Neuronal stem cell (in vitro differentiated cells): ENCODE results near the gene BRMS1. TPM values are rescaled to one million over a fixed set of nuclear protein-coding genes. Genes with fewer than 3 reads are reported as not detected.

Source experiments
- DNase-seq: peaks from one replicate; pipeline ENCODE4 v3.0.0-alpha.2; 2013; ENCODE audit warnings: low spot score
- H2AFZ ChIP-seq: one replicate; pipeline ENCODE4 v1.6.1; 2013; ENCODE audit warnings: mild to moderate bottlenecking, low read length, inconsistent platforms
- H2AK5ac ChIP-seq: 2 replicates; pipeline ENCODE4 v1.6.1; 2013; ENCODE audit warnings: low read depth, mild to moderate bottlenecking, inconsistent platforms, low read length, moderate library complexity, mixed read lengths
- H2BK120ac ChIP-seq: 2 replicates; pipeline ENCODE4 v1.6.1; 2013; ENCODE audit warnings: low read depth, mild to moderate bottlenecking, inconsistent platforms, low read length, moderate library complexity, mixed read lengths
- H2BK12ac ChIP-seq: one replicate; pipeline ENCODE4 v1.6.1; 2013; ENCODE audit warnings: low read length, inconsistent platforms
- H2BK15ac ChIP-seq: 2 replicates; pipeline ENCODE4 v1.6.1; 2013; ENCODE audit warnings: mild to moderate bottlenecking, low read length, inconsistent platforms, mixed read lengths
- H2BK5ac ChIP-seq: one replicate; pipeline ENCODE4 v1.6.1; 2013; ENCODE audit warnings: inconsistent platforms, mild to moderate bottlenecking, low read length, moderate library complexity
- H3K14ac ChIP-seq: one replicate; pipeline ENCODE4 v1.6.1; 2013; ENCODE audit warnings: low read length, inconsistent platforms
- H3K18ac ChIP-seq: 2 replicates; pipeline ENCODE4 v1.6.1; 2013; ENCODE audit warnings: low read length, inconsistent platforms
- H3K23ac ChIP-seq: 2 replicates; pipeline ENCODE4 v1.6.1; 2013; ENCODE audit warnings: low read depth, mild to moderate bottlenecking, mixed read lengths, low read length, inconsistent platforms; ENCODE audit not compliant: poor library complexity
- H3K27ac ChIP-seq: replicated peaks from 3 replicates; pipeline ENCODE4 v1.5.1; 2013; ENCODE audit warnings: low read length, inconsistent platforms
- H3K27me3 ChIP-seq, 3 experiments: 2 replicates each; pipeline ENCODE4 v1.6.1; 2013; ENCODE audit warnings: low read length in 3 of 3, mild to moderate bottlenecking in 2 of 3, inconsistent platforms in 1 of 3, low read depth in 1 of 3, mixed read lengths in 1 of 3, moderate library complexity in 1 of 3; ENCODE audit not compliant: control insufficient read depth in 3 of 3, insufficient read depth in 3 of 3
- H3K36me3 ChIP-seq, 2 donors: replicated peaks in 1 of 2; 2 replicates each; pipeline ENCODE4 v1.6.1; 2013; ENCODE audit warnings: low read length in 2 of 2; ENCODE audit not compliant: control insufficient read depth in 2 of 2, insufficient read depth in 2 of 2
- H3K4ac ChIP-seq: 2 replicates; pipeline ENCODE4 v1.6.1; 2013; ENCODE audit warnings: inconsistent platforms, mild to moderate bottlenecking, low read length, moderate library complexity
- H3K4me1 ChIP-seq, 2 donors: 1 replicate in 1 of 2; 2 replicates in 1 of 2; pipeline ENCODE4 v1.6.1; 2013; ENCODE audit warnings: low read length in 2 of 2, low read depth in 1 of 2; ENCODE audit not compliant: control insufficient read depth in 2 of 2, insufficient read depth in 1 of 2
- H3K4me2 ChIP-seq: one replicate; pipeline ENCODE4 v1.6.1; 2013; ENCODE audit warnings: mild to moderate bottlenecking, low read length, inconsistent platforms; ENCODE audit not compliant: insufficient read depth, poor library complexity, severe bottlenecking
- H3K4me3 ChIP-seq, 2 donors: 2 replicates each; pipeline ENCODE4 v1.5.1; 2013; ENCODE audit warnings: low read length in 2 of 2, mild to moderate bottlenecking in 2 of 2, inconsistent platforms in 1 of 2, moderate library complexity in 1 of 2
- H3K79me1 ChIP-seq: one replicate; pipeline ENCODE4 v1.6.1; 2013; ENCODE audit warnings: low read depth, mild to moderate bottlenecking, inconsistent platforms, low read length, moderate library complexity
- H3K9ac ChIP-seq: one replicate; pipeline ENCODE4 v1.6.1; 2013; ENCODE audit warnings: mild to moderate bottlenecking, low read depth, low read length, inconsistent platforms; ENCODE audit not compliant: poor library complexity
- H3K9me3 ChIP-seq, 2 donors: replicated peaks in 1 of 2; 2 replicates each; pipeline versions ENCODE3 to v1.6.1; 2013; ENCODE audit warnings: low read length in 2 of 2, mild to moderate bottlenecking in 2 of 2, inconsistent platforms in 1 of 2, low read depth in 1 of 2, mixed read lengths in 1 of 2, moderate library complexity in 1 of 2; ENCODE audit not compliant: control insufficient read depth in 2 of 2, insufficient read depth in 1 of 2
- H4K8ac ChIP-seq: one replicate; pipeline ENCODE4 v1.6.1; 2013; ENCODE audit warnings: low read depth, mild to moderate bottlenecking, inconsistent platforms, low read length, moderate library complexity
- H4K91ac ChIP-seq: one replicate; pipeline ENCODE4 v1.6.1; 2013; ENCODE audit warnings: low read length, low read depth, mild to moderate bottlenecking, inconsistent platforms; ENCODE audit not compliant: poor library complexity
- WGBS, 2 donors: extraction: QIAGEN DNeasy Blood & Tissue Kit; methylation state at CpG; one replicate each; pipeline ENCODE4 v1.1.7; 2013; ENCODE audit warnings: missing lambda C conversion rate in 2 of 2, mixed read lengths in 1 of 2; ENCODE audit not compliant: insufficient read length in 2 of 2, insufficient replicate concordance in 1 of 2; ENCODE audit errors: extremely low coverage in 2 of 2; 5-methylcytosine and 5-hydroxymethylcytosine counted together
- polyA plus RNA-seq, 2 experiments: library from polyadenylated mRNA; stranded (reverse); fragments of 200-250 nt; gene quantifications; one replicate each; pipeline ENCODE4 v1.2.3, GENCODE V29; 2013

BRMS1 gene, protein sequence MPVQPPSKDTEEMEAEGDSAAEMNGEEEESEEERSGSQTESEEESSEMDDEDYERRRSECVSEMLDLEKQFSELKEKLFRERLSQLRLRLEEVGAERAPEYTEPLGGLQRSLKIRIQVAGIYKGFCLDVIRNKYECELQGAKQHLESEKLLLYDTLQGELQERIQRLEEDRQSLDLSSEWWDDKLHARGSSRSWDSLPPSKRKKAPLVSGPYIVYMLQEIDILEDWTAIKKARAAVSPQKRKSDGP
- polyA plus RNA-seq (2013, experiment 1 of 2) = 23.5 TPM
- polyA plus RNA-seq (2013, experiment 2 of 2) = 21.8 TPM

DNA sequence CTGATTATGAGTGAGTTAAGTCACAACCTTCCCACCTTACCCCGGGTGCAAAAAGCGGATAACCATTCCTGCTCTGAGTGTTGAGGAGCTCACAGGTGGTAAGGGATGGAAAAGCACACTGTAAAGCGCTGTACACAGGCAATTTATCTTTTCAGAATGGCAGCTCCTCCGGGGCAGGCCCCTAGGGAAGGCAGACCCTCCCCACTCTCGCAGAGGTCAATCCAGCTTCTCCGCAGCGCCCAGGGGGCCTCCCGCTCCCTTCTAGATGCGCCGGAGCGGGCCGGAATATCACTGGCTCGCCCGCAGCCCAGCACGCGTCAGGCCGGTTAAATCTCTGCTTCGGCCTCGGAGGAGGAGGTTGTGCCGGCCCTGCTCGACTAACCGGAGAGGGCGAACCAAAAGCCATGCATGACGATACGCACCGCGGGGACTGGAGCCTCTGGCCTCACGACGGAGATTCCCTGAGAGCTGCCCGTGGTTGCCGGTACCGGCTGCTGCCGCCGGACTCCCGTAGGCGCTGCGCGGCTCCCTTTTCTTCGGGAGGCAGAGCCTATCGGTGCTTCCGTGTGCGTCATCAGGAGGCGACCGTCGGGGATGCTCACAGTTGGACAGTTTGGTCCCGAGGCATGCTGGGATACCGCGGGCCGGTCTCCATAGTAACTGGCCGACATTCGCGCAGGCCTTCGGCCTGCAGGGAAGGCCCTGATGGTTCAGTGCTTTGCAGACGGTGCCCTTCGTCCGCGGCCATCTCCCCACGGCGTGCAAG lies at the start of gene BRMS1:
TSS of gene BRMS1 (minus strand) at position 555 of the 766 bp plus-strand sequence. CDS start 2,870 bp downstream, outside the sequence.
- WGBS, 2 donors = no CpG with 5 or more reads among the region's 59 CpGs
- peaks cover 22 to 33% of the 10 kb centered on the region in 2 donors for H3K36me3 ChIP-seq
- H3K9ac ChIP-seq = peak within 1 kb of the TSS; percentile 97

GRCh38 chr11:66393954-66394353 lies 49.0 kb upstream of the BRMS1 start:
- Histone ChIP-seq H3K27ac (no peak overlapping the region), H2BK12ac (no peak overlapping the region), H3K4me2 (no peak overlapping the region), H3K36me3 (no peaks in the 10 kb centered on the region), H4K91ac (no peak overlapping the region), H4K8ac (no peak overlapping the region), H2BK120ac (no peak overlapping the region), H3K27me3 (no peaks in the 10 kb centered on the region), H2BK5ac (no peak overlapping the region), H3K23ac (no peak overlapping the region), H3K4me3 (no peak overlapping the region), H3K18ac (no peak overlapping the region), H3K9me3 (no peaks in the 10 kb centered on the region), H3K79me1 (no peaks in the 10 kb centered on the region), H2BK15ac (no peak overlapping the region), H3K14ac (no peak overlapping the region), H3K4ac (no peak overlapping the region), H2AFZ (no peak overlapping the region), H3K4me1 (no peaks in the 10 kb centered on the region), H2AK5ac (no peak overlapping the region), H3K9ac (no peak overlapping the region)
- no CpG with 5 or more reads among the region's 3 CpGs for WGBS, 2 donors
- DNase-seq = no peak

More for the DNA sequence above, at the start of gene BRMS1:
- Histone ChIP-seq H2AFZ (peak within 1 kb of the TSS; percentile 94), H3K18ac (peak within 1 kb of the TSS; percentile 84), H2BK120ac (peak within 1 kb of the TSS; percentile 0), H3K27me3 (no peaks in the 10 kb centered on the region), H3K9me3 (peaks cover 0 to 3% of the 10 kb centered on the region in 2 donors), H2BK5ac (peak within 1 kb of the TSS; percentile 29), H3K14ac (peak within 1 kb of the TSS; percentile 89), H4K8ac (peak within 1 kb of the TSS; percentile 97), H3K4me3 (peak within 1 kb of the TSS; percentile 97), H4K91ac (no peak within 1 kb of the TSS), H2BK12ac (no peak within 1 kb of the TSS), H2AK5ac (peak within 1 kb of the TSS; percentile 50), H3K23ac (peak within 1 kb of the TSS; percentile 92), H3K79me1 (peaks cover 19% of the 10 kb centered on the region), H3K4me1 (peaks cover 25% of the 10 kb centered on the region in 2 donors), H3K4ac (peak within 1 kb of the TSS; percentile 44), H3K27ac (peak within 1 kb of the TSS; percentile 56), H3K4me2 (peak within 1 kb of the TSS; percentile 64), H2BK15ac (peak within 1 kb of the TSS; percentile 62)
- DNase-seq = peak; percentile 96

DNA sequence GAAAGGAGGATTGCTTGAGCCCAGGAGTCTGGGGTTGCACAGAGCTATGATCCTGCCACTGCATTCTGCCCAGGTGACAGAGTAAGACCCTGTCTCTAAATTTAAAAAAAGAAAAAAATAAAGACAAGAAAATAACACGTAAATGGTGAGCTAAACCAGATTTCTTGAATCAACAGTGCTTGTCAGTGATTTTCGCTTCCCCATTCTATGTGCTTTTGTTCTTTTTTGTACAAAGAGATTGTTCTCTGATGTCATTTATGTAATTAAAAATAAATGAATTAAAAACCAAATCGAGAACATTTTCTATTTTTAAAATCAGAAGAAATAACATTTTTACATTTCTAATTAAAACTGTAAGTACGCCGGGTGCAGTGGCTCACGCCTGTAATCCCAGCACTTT lies 46.4 kb upstream of the BRMS1 start:
- Histone ChIP-seq H3K27ac (no peak overlapping the region), H2AK5ac (no peak overlapping the region), H3K4ac (no peak overlapping the region), H2AFZ (no peak overlapping the region), H2BK120ac (no peak overlapping the region), H3K9me3 (no peaks in the 10 kb centered on the region), H3K4me2 (no peak overlapping the region), H2BK5ac (no peak overlapping the region), H2BK12ac (no peak overlapping the region), H3K9ac (no peak overlapping the region), H3K14ac (no peak overlapping the region), H2BK15ac (no peak overlapping the region), H3K23ac (no peak overlapping the region), H3K36me3 (no peaks in the 10 kb centered on the region), H4K91ac (no peak overlapping the region), H3K18ac (no peak overlapping the region), H3K27me3 (peaks cover 0 to 10% (median 0%) of the 10 kb centered on the region in 3 experiments), H3K79me1 (no peaks in the 10 kb centered on the region), H3K4me1 (no peaks in the 10 kb centered on the region), H4K8ac (no peak overlapping the region), H3K4me3 (no peak overlapping the region)
- DNase-seq = no peak
- WGBS, 2 donors = no CpG with 5 or more reads among the region's 6 CpGs

DNA sequence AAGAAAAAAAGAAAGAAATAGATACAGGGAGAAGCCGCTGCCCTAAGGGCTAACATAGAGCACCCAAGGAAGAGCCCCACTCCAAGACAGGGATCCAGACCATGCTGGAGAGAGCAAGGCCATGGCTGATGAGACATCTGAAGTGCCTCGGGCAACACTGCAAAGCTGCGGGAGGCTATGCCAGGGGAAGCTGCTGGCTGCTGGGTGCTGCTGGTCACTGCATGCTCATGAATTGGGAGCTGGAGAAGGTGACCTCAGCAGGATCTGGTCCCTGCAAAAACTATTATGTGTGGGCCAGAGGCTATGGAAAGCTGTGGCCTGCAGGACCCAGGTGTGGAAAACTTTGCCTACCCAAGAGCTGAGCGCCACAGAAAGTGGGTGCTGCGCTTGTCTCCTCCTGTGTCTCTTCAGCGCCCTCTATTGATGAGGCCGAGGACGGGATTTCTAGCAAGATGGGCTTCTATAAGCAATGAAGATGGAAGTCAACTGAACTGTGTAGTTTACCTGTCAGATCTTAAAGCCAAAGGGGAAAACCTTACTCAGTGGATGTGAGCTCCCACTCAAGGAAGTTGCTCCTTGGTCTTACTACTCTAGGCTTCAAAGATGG lies 44.0 kb upstream of the BRMS1 start:
- peak; percentile 64 for DNase-seq
- no peak overlapping the region for H3K4ac ChIP-seq
- no peaks in the 10 kb centered on the region for H3K4me1 ChIP-seq
- no peak overlapping the region for H2AFZ ChIP-seq
- peaks cover 0 to 11% (median 0%) of the 10 kb centered on the region in 3 experiments for H3K27me3 ChIP-seq
- H2BK15ac ChIP-seq = no peak overlapping the region
- H3K36me3 ChIP-seq = no peaks in the 10 kb centered on the region
- peak overlapping the region; percentile 59 for H3K18ac ChIP-seq
- H4K91ac ChIP-seq = no peak overlapping the region
- no peak overlapping the region for H4K8ac ChIP-seq
- no peak overlapping the region for H3K9ac ChIP-seq
- no peak overlapping the region for H2BK120ac ChIP-seq
- no CpG with 5 or more reads among the region's 8 CpGs for WGBS, 2 donors
- no peak overlapping the region for H3K23ac ChIP-seq
- H3K14ac ChIP-seq = no peak overlapping the region
- no peak overlapping the region for H2BK5ac ChIP-seq
- no peak overlapping the region for H3K4me3 ChIP-seq
- H3K27ac ChIP-seq = no peak overlapping the region
- H2AK5ac ChIP-seq = peak overlapping the region; percentile 36
- H2BK12ac ChIP-seq = no peak overlapping the region
- no peaks in the 10 kb centered on the region for H3K79me1 ChIP-seq
- H3K4me2 ChIP-seq = no peak overlapping the region
- H3K9me3 ChIP-seq = no peaks in the 10 kb centered on the region
